HepG2 (cell line): ENCODE results near the gene ZNF22. TPM values are rescaled to one million over a fixed set of nuclear protein-coding genes. Genes with fewer than 3 reads are reported as not detected.

ENCODE experiments used
- RFX3 ChIP-seq: IDR thresholded peaks from 2 replicates; pipeline ENCODE4 v1.6.1; 2016; ENCODE audit warnings: missing biosample characterization, missing genetic modification reagents
- polyA plus RNA-seq, 8 experiments: library from polyadenylated mRNA; depleted of rRNA in 3 of 8; stranded (reverse) in 7 of 8; unstranded in 1 of 8; fragments of >200 nt; fragmentation: Illumina TruSeq in 4 of 8; extraction: Trizol in 4 of 8; gene quantifications; 2 replicates each; pipeline versions ENCODE4 v1.2.1 to v1.2.3, GENCODE V29; 2011 to 2016; ENCODE audit warnings: low read depth in 4 of 8, missing spikeins in 1 of 8, mixed read lengths in 1 of 8; ENCODE audit not compliant: insufficient read depth in 1 of 8
- total RNA-seq, 5 experiments: library from RNA; depleted of rRNA; stranded (reverse); fragments of >200 nt; fragmentation: Illumina TruSeq; extraction: Trizol; gene quantifications; 2 replicates each; pipeline ENCODE4 v1.2.3, GENCODE V29; 2016; ENCODE audit warnings: low read depth in 1 of 5
- TF ChIP-seq, protein P1 (sequence below): sonication (generic); formaldehyde crosslinking; IDR thresholded peaks from 2 replicates; pipeline ENCODE4 v1.9.0; 2021; ENCODE audit warnings: missing genetic modification reagents, mild to moderate bottlenecking, borderline replicate concordance
- TF ChIP-seq, protein P2 (sequence below): sonication (generic); formaldehyde crosslinking; IDR thresholded peaks from 2 replicates; pipeline ENCODE4 v1.4.0; 2020; ENCODE audit warnings: missing genetic modification reagents
- TF ChIP-seq, protein P3 (sequence below): sonication (generic); formaldehyde crosslinking; IDR thresholded peaks from 2 replicates; pipeline ENCODE4 v1.5.0; 2020; ENCODE audit warnings: mild to moderate bottlenecking, missing genetic modification reagents, borderline replicate concordance

The ZNF22 gene
- total and polyA plus RNA-seq, 2 of the 13 experiments (the other 11 are each of a cell fraction or from before 2014, with no cell fraction given), result 0.40 to 1.3 TPM

DNA sequence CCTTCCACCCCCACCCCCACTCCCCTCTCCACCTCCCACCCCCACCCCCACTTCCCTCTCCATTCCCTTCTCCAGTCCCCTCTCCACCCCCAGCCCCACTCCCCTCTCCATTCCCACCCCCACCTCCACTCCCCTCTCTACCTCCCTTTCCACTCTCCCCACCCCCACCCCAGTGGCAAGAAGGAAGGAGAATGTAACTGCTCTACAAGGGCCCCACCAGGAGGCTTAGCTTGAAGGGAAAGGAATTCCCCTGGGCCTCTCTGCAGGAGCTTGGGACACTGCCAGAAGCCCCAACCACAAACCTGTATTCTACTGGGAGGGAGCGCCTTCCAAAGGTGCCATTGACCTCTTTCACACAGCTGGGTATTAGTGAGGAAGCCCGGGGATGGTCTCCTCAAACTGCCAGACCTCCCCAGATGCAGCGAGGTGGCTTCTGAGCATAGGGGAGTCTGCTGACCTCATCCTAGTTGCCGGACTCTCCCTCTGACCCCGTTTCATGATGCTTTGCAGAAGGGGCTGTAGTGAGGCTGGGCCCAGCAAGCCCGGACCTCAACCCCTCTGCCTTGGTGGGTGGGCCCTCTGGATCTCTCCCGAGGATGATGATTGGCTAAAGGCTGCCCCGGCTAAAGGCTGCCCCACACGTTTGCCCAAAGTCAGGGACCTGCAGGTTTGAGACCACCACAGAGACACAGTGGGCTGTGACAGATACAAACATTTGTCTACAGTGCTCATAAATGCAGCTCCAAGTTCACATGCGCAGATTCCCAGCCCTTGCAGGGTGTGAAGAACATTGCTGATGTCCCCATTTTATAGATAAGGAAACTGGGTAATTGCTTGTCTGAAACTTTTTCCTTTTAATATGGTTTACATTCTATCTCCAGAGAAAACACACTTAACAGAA is 25.0 kb upstream of the ZNF22 start (continued):
- TF ChIP-seq, protein P1, sequence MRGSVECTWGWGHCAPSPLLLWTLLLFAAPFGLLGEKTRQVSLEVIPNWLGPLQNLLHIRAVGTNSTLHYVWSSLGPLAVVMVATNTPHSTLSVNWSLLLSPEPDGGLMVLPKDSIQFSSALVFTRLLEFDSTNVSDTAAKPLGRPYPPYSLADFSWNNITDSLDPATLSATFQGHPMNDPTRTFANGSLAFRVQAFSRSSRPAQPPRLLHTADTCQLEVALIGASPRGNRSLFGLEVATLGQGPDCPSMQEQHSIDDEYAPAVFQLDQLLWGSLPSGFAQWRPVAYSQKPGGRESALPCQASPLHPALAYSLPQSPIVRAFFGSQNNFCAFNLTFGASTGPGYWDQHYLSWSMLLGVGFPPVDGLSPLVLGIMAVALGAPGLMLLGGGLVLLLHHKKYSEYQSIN (CRISPR knock-in tag), result no peak
- TF ChIP-seq, protein P2, sequence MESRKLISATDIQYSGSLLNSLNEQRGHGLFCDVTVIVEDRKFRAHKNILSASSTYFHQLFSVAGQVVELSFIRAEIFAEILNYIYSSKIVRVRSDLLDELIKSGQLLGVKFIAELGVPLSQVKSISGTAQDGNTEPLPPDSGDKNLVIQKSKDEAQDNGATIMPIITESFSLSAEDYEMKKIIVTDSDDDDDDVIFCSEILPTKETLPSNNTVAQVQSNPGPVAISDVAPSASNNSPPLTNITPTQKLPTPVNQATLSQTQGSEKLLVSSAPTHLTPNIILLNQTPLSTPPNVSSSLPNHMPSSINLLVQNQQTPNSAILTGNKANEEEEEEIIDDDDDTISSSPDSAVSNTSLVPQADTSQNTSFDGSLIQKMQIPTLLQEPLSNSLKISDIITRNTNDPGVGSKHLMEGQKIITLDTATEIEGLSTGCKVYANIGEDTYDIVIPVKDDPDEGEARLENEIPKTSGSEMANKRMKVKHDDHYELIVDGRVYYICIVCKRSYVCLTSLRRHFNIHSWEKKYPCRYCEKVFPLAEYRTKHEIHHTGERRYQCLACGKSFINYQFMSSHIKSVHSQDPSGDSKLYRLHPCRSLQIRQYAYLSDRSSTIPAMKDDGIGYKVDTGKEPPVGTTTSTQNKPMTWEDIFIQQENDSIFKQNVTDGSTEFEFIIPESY (CRISPR knock-in tag), result no peak; the same call in 1 of the 2 replicates
- no peak; the same call in 1 of the 2 replicates for TF ChIP-seq RFX3 (CRISPR knock-in tag)
- TF ChIP-seq, protein P3, sequence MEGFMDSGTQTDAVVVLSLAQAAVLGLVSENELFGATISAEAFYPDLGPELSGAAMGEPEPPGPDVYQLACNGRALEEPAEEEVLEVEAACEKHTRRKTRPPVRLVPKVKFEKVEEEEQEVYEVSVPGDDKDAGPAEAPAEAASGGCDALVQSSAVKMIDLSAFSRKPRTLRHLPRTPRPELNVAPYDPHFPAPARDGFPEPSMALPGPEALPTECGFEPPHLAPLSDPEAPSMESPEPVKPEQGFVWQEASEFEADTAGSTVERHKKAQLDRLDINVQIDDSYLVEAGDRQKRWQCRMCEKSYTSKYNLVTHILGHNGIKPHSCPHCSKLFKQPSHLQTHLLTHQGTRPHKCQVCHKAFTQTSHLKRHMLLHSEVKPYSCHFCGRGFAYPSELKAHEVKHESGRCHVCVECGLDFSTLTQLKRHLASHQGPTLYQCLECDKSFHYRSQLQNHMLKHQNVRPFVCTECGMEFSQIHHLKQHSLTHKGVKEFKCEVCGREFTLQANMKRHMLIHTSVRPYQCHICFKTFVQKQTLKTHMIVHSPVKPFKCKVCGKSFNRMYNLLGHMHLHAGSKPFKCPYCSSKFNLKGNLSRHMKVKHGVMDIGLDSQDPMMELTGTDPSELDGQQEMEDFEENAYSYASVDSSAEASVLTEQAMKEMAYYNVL (CRISPR knock-in tag), result no peak
